ENCODE data around the gene KRR1. TPM values are rescaled to one million over a fixed set of nuclear protein-coding genes. Genes with fewer than 3 reads are reported as not detected.
"Not testable (repeated sequence)": the region's sequence is repeated elsewhere in the genome, so short reads cannot be mapped to it uniquely, and the experiment has no call there.

Gene KRR1
- total RNA-seq, 4 donors from 2014 or later: 16.5 to 34.7 (median 22.2) TPM

DNA sequence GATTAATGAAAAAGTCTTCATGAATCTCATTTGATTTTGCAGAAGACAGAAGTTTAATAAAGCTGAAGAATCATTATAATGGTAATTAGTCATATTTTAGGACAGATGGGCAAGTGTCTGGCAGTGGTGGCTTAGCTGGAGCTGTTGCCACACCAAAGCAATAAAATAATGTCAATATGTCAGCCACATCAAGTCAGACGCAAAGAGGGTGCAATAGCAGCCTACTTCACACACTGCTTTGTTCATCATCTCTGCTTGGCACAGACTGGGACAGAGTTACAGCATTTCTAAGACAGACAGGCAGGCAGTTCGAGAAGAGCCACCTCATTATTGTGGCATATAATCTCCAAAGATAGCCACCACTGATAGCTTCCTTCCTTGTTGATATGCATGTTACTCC is 16.9 kb upstream of the KRR1 start:
- H3K4me1 ChIP-seq: peaks cover 0 to 6% (median 0%) of the 10 kb centered on the region in 4 donors
- 67 to 91% methylated on average over 1 to 2 of the region's 2 CpGs for WGBS, 2 donors
- no peak for DNase-seq (ENCODE audit: low spot score in 2 of 2)
- H3K36me3 ChIP-seq: no peaks in the 10 kb centered on the region
- no peak overlapping the region for H3K4me3 ChIP-seq
- H3K9me3 ChIP-seq: no peaks in the 10 kb centered on the region
- TF ChIP-seq POLR2A (IDR thresholded peaks at IDR 0.05) (no peak), CTCF (IDR thresholded peaks at IDR 0.05) (no peak), EP300 (IDR thresholded peaks at IDR 0.05) (no peak)
- H3K27me3 ChIP-seq: no peaks in the 10 kb centered on the region
- H3K27ac ChIP-seq: no peak overlapping the region

DNA sequence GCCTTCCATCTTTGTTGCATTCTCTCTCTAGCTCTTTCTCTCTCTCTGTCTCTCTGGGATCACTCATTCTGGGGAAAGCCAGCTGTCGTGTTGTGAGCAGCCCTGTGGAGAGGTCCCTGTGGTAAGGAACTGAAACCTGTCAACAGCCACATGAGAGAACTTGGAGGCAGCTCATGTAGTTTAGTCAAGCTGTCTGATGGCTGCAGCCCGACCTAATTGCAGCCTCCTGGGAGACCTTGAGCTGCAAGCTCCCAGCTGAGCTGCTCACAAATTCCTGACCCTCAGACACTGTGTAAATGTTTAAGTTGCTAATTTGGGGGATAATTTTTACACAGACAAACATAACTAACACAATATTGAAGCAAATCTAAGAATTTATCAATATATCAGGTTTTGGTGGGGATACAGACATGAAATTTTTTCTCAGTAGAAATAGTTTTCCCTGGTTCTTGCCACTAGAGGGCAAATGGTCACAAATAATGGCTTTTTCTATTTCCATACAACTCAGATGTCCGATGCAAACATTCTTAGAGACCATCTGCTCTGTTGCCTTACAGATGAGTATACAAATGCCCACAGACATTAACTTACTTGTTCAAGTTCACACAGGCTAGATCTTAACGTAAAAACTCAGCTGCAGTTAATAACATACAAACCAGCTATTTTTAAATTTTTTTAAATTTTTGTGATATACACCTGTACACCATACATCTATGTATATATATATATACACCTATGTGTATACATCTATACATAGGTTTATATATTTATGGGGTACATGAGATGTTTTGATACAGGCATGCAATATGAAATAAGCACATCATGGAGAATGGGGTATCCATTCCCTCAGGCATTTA is 15.5 kb upstream of the KRR1 start:
- Histone ChIP-seq H3K27me3 (no peaks in the 10 kb centered on the region), H3K27ac (no peak overlapping the region), H3K4me3 (no peak overlapping the region), H3K36me3 (no peaks in the 10 kb centered on the region), H3K4me1 (peaks cover 0 to 6% (median 0%) of the 10 kb centered on the region in 4 donors), H3K9me3 (no peaks in the 10 kb centered on the region)
- no peak for DNase-seq (ENCODE audit: low spot score in 2 of 2)
- TF ChIP-seq POLR2A (IDR thresholded peaks at IDR 0.05): no peak
- TF ChIP-seq CTCF (IDR thresholded peaks at IDR 0.05): peak; percentile 51 to 77 (median 65)
- no peak for TF ChIP-seq EP300 (IDR thresholded peaks at IDR 0.05)
- WGBS, 2 donors: 32 to 37% methylated on average over 4 of the region's 4 CpGs

DNA sequence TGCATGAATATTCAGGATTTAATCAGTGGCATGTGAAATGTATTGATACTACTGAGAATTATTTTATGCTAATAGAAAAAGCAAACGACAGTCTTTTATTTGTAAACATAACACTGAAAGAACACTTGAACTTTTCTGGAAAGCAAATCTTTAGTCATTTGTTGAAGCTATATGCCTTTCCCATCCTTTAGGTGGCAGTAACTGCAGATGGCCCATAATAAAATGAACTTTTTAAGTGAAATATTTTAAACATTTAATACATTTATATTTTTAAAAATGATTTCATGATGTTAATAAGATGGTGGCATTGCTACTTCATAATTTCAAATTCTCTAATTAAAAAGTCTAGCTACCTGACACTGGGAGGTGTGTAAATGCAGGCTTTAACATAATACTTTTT is 13.9 kb upstream of the KRR1 start:
- TF ChIP-seq POLR2A (IDR thresholded peaks at IDR 0.05) (no peak), CTCF (IDR thresholded peaks at IDR 0.05) (peak in 1 of 5 experiments; percentile 26)
- Histone ChIP-seq H3K36me3 (no peaks in the 10 kb centered on the region), H3K4me1 (peaks cover 0 to 6% (median 0%) of the 10 kb centered on the region in 4 donors), H3K27ac (no peak overlapping the region), H3K4me3 (no peak overlapping the region), H3K9me3 (no peaks in the 10 kb centered on the region), H3K27me3 (no peaks in the 10 kb centered on the region)
- no peak for DNase-seq (ENCODE audit: low spot score in 2 of 2)
- WGBS, 2 donors: 23 to 32% methylated on average over 1 of the region's 1 CpG

DNA sequence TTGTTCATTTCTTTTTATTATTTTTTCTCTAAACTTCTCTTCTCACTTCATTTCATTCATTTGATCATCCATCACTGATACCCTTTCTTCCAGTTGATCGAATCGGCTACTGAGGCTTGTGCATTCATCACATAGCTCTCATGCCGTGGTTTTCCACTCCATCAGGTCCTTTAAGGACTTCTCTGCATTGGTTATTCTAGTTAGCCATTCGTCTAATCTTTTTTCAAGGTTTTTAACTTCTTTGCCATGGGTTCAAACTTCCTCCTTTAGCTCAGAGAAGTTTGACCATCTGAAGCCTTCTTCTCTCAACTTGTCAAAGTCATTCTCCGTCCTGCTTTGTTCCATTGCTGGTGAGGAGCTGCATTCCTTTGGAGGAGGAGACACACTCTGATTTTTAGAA is 10.7 kb upstream of the KRR1 start:
- not testable (repeated sequence) for H3K4me1 ChIP-seq; H3K27me3 ChIP-seq; DNase-seq (ENCODE audit: low spot score in 2 of 2); H3K4me3 ChIP-seq; H3K27ac ChIP-seq; H3K36me3 ChIP-seq; H3K9me3 ChIP-seq
- WGBS, 2 donors: 92 to 93% methylated on average over 5 of the region's 5 CpGs

GRCh38 chr12:75521224-75521623 is 9.8 kb upstream of the KRR1 start:
- not testable (repeated sequence) for H3K9me3 ChIP-seq; H3K36me3 ChIP-seq; H3K4me1 ChIP-seq; H3K4me3 ChIP-seq; DNase-seq (ENCODE audit: low spot score in 2 of 2); H3K27ac ChIP-seq; H3K27me3 ChIP-seq

- no peak for DNase-seq (ENCODE audit: low spot score in 2 of 2)
- Histone ChIP-seq H3K36me3 (peaks cover 0 to 10% (median 0%) of the 10 kb centered on the region in 3 donors), H3K4me1 (peaks cover 0 to 41% (median 14%) of the 10 kb centered on the region in 4 donors), H3K9me3 (no peaks in the 10 kb centered on the region), H3K4me3 (no peak overlapping the region), H3K27me3 (no peaks in the 10 kb centered on the region), H3K27ac (no peak overlapping the region)
- no peak for TF ChIP-seq CTCF (IDR thresholded peaks at IDR 0.05)
- TF ChIP-seq POLR2A (IDR thresholded peaks at IDR 0.05): no peak
- TF ChIP-seq EP300 (IDR thresholded peaks at IDR 0.05): no peak
- 66 to 72% methylated on average over 4 of the region's 4 CpGs for WGBS, 2 donors
These were observed 1.8 kb downstream of the KRR1 start for GRCh38 chr12:75509621-75510020.
